ENCODE results near the gene MRPL42.
"Not testable (repeated sequence)": the region's sequence is repeated elsewhere in the genome, so short reads cannot be mapped to it uniquely, and the experiment has no call there.

The MRPL42 gene

GRCh38 chr12:93540466-93540865 lies 73.2 kb downstream of the MRPL42 start:
- DNase-seq, result no peak

GRCh38 chr12:93541578-93542225 lies 74.4 kb downstream of the MRPL42 start:
- DNase-seq, result no peak

GRCh38 chr12:93547778-93548177 lies 80.5 kb downstream of the MRPL42 start:
- DNase-seq, result no peak

- DNase-seq, result no peak
Observed at GRCh38 chr12:93549174-93549573, 81.9 kb downstream of the MRPL42 start.

GRCh38 chr12:93550748-93551611 lies 83.7 kb downstream of the MRPL42 start:
- no peak for DNase-seq

- no peak for DNase-seq
Observed at GRCh38 chr12:93552427-93552826, 85.1 kb downstream of the MRPL42 start.

- DNase-seq, result not testable (repeated sequence)
Observed at GRCh38 chr12:93557879-93558278, 90.6 kb downstream of the MRPL42 start.

- DNase-seq, result not testable (repeated sequence)
Observed at GRCh38 chr12:93558685-93559084, 91.4 kb downstream of the MRPL42 start.

GRCh38 chr12:93563807-93564538 lies 96.7 kb downstream of the MRPL42 start:
- DNase-seq, result no peak

GRCh38 chr12:93565760-93566159 lies 98.4 kb downstream of the MRPL42 start:
- no peak for DNase-seq

All from right kidney (tissue), 1 donor.